ENCODE measurements around the gene THAP4. TPM values are rescaled to one million over a fixed set of nuclear protein-coding genes. Genes with fewer than 3 reads are reported as not detected.

Gene THAP4
- polyA plus RNA-seq, 3 donors: 15.1 to 25.9 (median 16.3) TPM

- H3K4me3 ChIP-seq (replicated peaks in 1 of 3; ENCODE audit: low read depth in 2 of 3, low read length in 3 of 3): no peak overlapping the region
- H3K79me2 ChIP-seq (ENCODE audit: insufficient read depth, low read length): no peaks in the 10 kb centered on the region
- 93% methylated on average over 8 of the region's 21 CpGs for WGBS (ENCODE audit: insufficient coverage)
- H3K9me3 Mint-ChIP-seq: peaks cover 0 to 10% (median 5%) of the 10 kb centered on the region in 7 donors
- no peaks in the 10 kb centered on the region for H3K36me3 ChIP-seq (replicated peaks in 1 of 2; ENCODE audit: control insufficient read depth in 1 of 2, insufficient read depth in 2 of 2, low read length in 2 of 2)
- H4K20me1 ChIP-seq (ENCODE audit: insufficient read depth, low read length): no peaks in the 10 kb centered on the region
- no peak overlapping the region for H3K9ac ChIP-seq (ENCODE audit: insufficient read depth, low read length, poor library complexity, severe bottlenecking)
- TF ChIP-seq CTCF (IDR thresholded peaks at IDR 0.05): no peak
- H3K9me3 ChIP-seq (replicated peaks in 1 of 2; ENCODE audit: control insufficient read depth in 1 of 2, insufficient read depth in 1 of 2, low read length in 2 of 2): peaks cover 0 to 3% of the 10 kb centered on the region in 2 donors
- intact Hi-C loops (cut with micrococcal nuclease): no loop called here
- H3K36me3 Mint-ChIP-seq: no peaks in the 10 kb centered on the region
- H3K27me3 ChIP-seq (ENCODE audit: control insufficient read depth in 2 of 2, insufficient read depth in 2 of 2, low read length in 2 of 2): peaks cover 6 to 19% of the 10 kb centered on the region in 2 donors
- H3K4me1 ChIP-seq (ENCODE audit: control insufficient read depth in 1 of 2, insufficient read depth in 2 of 2, low read length in 2 of 2): no peaks in the 10 kb centered on the region
- H2AFZ ChIP-seq (ENCODE audit: insufficient read depth, low read depth, low read length, poor library complexity, severe bottlenecking): no peak overlapping the region
- H3K4me1 Mint-ChIP-seq: no peaks in the 10 kb centered on the region
- H3K27ac Mint-ChIP-seq: no peak overlapping the region
- H3K4me3 Mint-ChIP-seq: no peak overlapping the region
- DNase-seq: no peak
- no peak overlapping the region for H3K4me2 ChIP-seq (replicated peaks; ENCODE audit: extremely low read depth, low read length, poor library complexity, severe bottlenecking)
- H3K27ac ChIP-seq (ENCODE audit: low read depth in 1 of 2, low read length in 2 of 2): no peak overlapping the region
- peaks cover 26 to 49% (median 33%) of the 10 kb centered on the region in 3 donors for H3K27me3 Mint-ChIP-seq (ENCODE audit: low read depth in 3 of 3)
Observed at GRCh38 chr2:241550616-241551580, 86.1 kb downstream of the THAP4 start.

GRCh38 chr2:241548451-241548835, 88.5 kb downstream of the THAP4 start:
- WGBS (ENCODE audit: insufficient coverage): 83% methylated on average over 1 of the region's 3 CpGs
- peaks cover 5 to 17% of the 10 kb centered on the region in 2 donors for H3K27me3 ChIP-seq (ENCODE audit: control insufficient read depth in 2 of 2, insufficient read depth in 2 of 2, low read length in 2 of 2)
- H3K36me3 Mint-ChIP-seq: no peaks in the 10 kb centered on the region

More at GRCh38 chr2:241548451-241548835, 88.5 kb downstream of the THAP4 start:
- H3K4me1 ChIP-seq (ENCODE audit: control insufficient read depth in 1 of 2, insufficient read depth in 2 of 2, low read length in 2 of 2): no peaks in the 10 kb centered on the region
- no peak overlapping the region for H2AFZ ChIP-seq (ENCODE audit: insufficient read depth, low read depth, low read length, poor library complexity, severe bottlenecking)
- H3K79me2 ChIP-seq (ENCODE audit: insufficient read depth, low read length): no peaks in the 10 kb centered on the region
- H3K4me3 ChIP-seq (replicated peaks in 1 of 3; ENCODE audit: low read depth in 2 of 3, low read length in 3 of 3): no peak overlapping the region
- H3K9me3 ChIP-seq (replicated peaks in 1 of 2; ENCODE audit: control insufficient read depth in 1 of 2, insufficient read depth in 1 of 2, low read length in 2 of 2): no peaks in the 10 kb centered on the region
- intact Hi-C loops (cut with micrococcal nuclease): no loop called here
- no peak overlapping the region for H3K9ac ChIP-seq (ENCODE audit: insufficient read depth, low read length, poor library complexity, severe bottlenecking)
- H3K4me3 Mint-ChIP-seq: peak overlapping the region in 1 of 2 donors; percentile 4
- no peak overlapping the region for H3K27ac ChIP-seq (ENCODE audit: low read depth in 1 of 2, low read length in 2 of 2)
- no peak for DNase-seq
- H3K27ac Mint-ChIP-seq: peak overlapping the region in 1 of 7 donors; percentile 18
- no peak overlapping the region for H3K4me2 ChIP-seq (replicated peaks; ENCODE audit: extremely low read depth, low read length, poor library complexity, severe bottlenecking)
- no peaks in the 10 kb centered on the region for H3K4me1 Mint-ChIP-seq
- peaks cover 14 to 32% (median 19%) of the 10 kb centered on the region in 3 donors for H3K27me3 Mint-ChIP-seq (ENCODE audit: low read depth in 3 of 3)
- peaks cover 0 to 5% (median 0%) of the 10 kb centered on the region in 7 donors for H3K9me3 Mint-ChIP-seq
- H4K20me1 ChIP-seq (ENCODE audit: insufficient read depth, low read length): no peaks in the 10 kb centered on the region
- no peaks in the 10 kb centered on the region for H3K36me3 ChIP-seq (replicated peaks in 1 of 2; ENCODE audit: control insufficient read depth in 1 of 2, insufficient read depth in 2 of 2, low read length in 2 of 2)
- TF ChIP-seq CTCF (IDR thresholded peaks at IDR 0.05): no peak

Data from CD14-positive monocyte (primary cell).